DOHH2 (cell line): ENCODE results near the gene PRXL2A.

ENCODE experiments used
- H3F3A ChIP-seq: fragments of 200-600 bp; sonication (generic), shearing (Covaris generic); 2 replicates; pipeline ENCODE4 v1.6.0; 2016; ENCODE audit warnings: antibody characterized with exemption, mild to moderate bottlenecking; ENCODE audit not compliant: control insufficient read depth, insufficient read depth
- H3K27ac ChIP-seq: fragments of 200-600 bp; sonication (generic); 2 replicates; pipeline ENCODE4 v1.5.1; 2014; ENCODE audit warnings: low read depth, mild to moderate bottlenecking, low read length, moderate library complexity
- H3K27me3 ChIP-seq: fragments of 200-600 bp; sonication (generic); 2 replicates; pipeline ENCODE4 v1.6.1; 2014; ENCODE audit warnings: mild to moderate bottlenecking, low read length, mixed read lengths; ENCODE audit not compliant: control insufficient read depth
- H3K36me3 ChIP-seq: fragments of 200-600 bp; sonication (generic); 2 replicates; pipeline ENCODE4 v1.6.1; 2014; ENCODE audit warnings: mild to moderate bottlenecking, low read length, moderate library complexity, mixed read lengths; ENCODE audit not compliant: control insufficient read depth
- H3K4me1 ChIP-seq: fragments of 200-600 bp; sonication (generic); 2 replicates; pipeline ENCODE4 v1.6.1; 2014; ENCODE audit warnings: mild to moderate bottlenecking, low read length, mixed read lengths; ENCODE audit not compliant: control insufficient read depth
- H3K4me2 ChIP-seq: fragments of 200-600 bp; sonication (generic); 2 replicates; pipeline ENCODE4 v1.6.0; 2014; ENCODE audit warnings: mild to moderate bottlenecking, low read length, moderate library complexity
- H3K4me3 ChIP-seq: fragments of 200-600 bp; sonication (generic); 2 replicates; pipeline ENCODE4 v1.5.1; 2014; ENCODE audit warnings: mild to moderate bottlenecking, low read length, mixed read lengths
- H3K79me2 ChIP-seq: fragments of 200-600 bp; sonication (generic); 2 replicates; pipeline ENCODE4 v1.6.1; 2014; ENCODE audit warnings: mild to moderate bottlenecking, low read length, mixed read lengths; ENCODE audit not compliant: control insufficient read depth
- H3K9me2 ChIP-seq: fragments of 200-600 bp; sonication (generic); replicated peaks from 2 replicates; pipeline ENCODE4 v1.6.1; 2014; ENCODE audit warnings: mild to moderate bottlenecking, low read length, mixed read lengths; ENCODE audit not compliant: control insufficient read depth
- H3K9me3 ChIP-seq: fragments of 200-600 bp; sonication (generic); 2 replicates; pipeline ENCODE4 v1.6.1; 2014; ENCODE audit warnings: antibody characterized with exemption, low read length, mixed read lengths; ENCODE audit not compliant: control insufficient read depth, insufficient read depth
- H4K20me1 ChIP-seq: fragments of 200-600 bp; sonication (generic); 2 replicates; pipeline ENCODE4 v1.6.0; 2014; ENCODE audit warnings: low read depth, mild to moderate bottlenecking, antibody characterized with exemption, low read length, moderate library complexity; ENCODE audit not compliant: control insufficient read depth, insufficient read depth
- CTCF ChIP-seq: fragments of 200-600 bp; sonication (generic); IDR thresholded peaks from one replicate; pipeline ENCODE4 v1.5.1; 2014; ENCODE audit warnings: antibody characterized with exemption, mild to moderate bottlenecking, low read depth, low read length; ENCODE audit not compliant: poor library complexity, severe bottlenecking
- EZH2phosphoT487 ChIP-seq: fragments of 200-600 bp; sonication (generic); IDR thresholded peaks from 2 replicates; pipeline ENCODE4 v1.6.1; 2017; ENCODE audit warnings: borderline replicate concordance, mild to moderate bottlenecking, antibody characterized with exemption, low read length, moderate library complexity, mixed read lengths

PRXL2A gene

DNA sequence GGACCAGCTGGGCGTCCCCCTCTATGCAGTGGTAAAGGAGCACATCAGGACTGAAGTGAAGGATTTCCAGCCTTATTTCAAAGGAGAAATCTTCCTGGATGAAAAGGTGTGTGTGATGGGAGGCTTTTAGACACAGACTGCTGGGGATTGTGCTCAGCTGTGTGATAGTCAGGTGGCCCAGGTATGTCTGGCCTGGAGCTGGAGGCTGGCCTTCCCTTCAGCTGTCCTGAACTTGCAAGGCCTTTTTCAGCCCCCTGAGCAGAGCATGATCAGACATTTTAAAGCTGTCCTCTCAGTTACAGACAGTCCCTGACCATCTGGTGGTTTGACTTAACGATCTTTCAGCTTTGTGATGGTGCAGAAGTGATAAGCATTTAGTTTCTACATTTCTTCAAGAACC, 17.6 kb downstream of the PRXL2A start:
- no peak overlapping the region for H3K4me2 ChIP-seq
- H3K27ac ChIP-seq: no peak overlapping the region
- no peaks in the 10 kb centered on the region for H3K79me2 ChIP-seq
- no peak overlapping the region for H3K4me3 ChIP-seq
- no peaks in the 10 kb centered on the region for H3K27me3 ChIP-seq
- H3K4me1 ChIP-seq: peaks cover 21% of the 10 kb centered on the region
- H3K9me3 ChIP-seq: no peaks in the 10 kb centered on the region
- no peaks in the 10 kb centered on the region for H3F3A ChIP-seq
- H3K36me3 ChIP-seq: peaks cover 10% of the 10 kb centered on the region
- TF ChIP-seq CTCF: no peak
- no peak for TF ChIP-seq EZH2phosphoT487
- H4K20me1 ChIP-seq: no peaks in the 10 kb centered on the region
- no peaks in the 10 kb centered on the region for H3K9me2 ChIP-seq

DNA sequence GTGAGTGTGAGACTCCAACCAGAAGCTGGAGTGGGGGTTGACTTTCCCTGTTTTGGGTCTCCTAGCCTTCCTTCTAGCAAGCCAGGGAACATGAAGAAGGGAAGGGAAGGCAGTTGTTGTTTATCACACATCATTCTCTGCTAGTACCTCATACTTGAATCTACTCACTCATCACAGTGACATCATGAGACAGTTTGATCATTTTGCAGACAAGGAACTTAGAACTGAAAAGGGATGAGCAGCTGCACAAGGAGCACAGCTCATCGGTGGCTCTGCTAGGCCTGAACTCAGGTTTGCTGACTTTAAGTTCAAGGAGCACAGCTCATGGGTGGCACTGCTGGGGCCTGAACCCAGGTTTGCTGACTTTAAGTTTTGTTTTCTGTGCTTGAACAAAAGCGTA, 19.2 kb downstream of the PRXL2A start:
- no peaks in the 10 kb centered on the region for H3K27me3 ChIP-seq
- no peak overlapping the region for H3K4me2 ChIP-seq
- no peaks in the 10 kb centered on the region for H3K9me3 ChIP-seq
- no peaks in the 10 kb centered on the region for H3K9me2 ChIP-seq
- peaks cover 4% of the 10 kb centered on the region for H3K4me1 ChIP-seq
- no peaks in the 10 kb centered on the region for H3K79me2 ChIP-seq
- no peak for TF ChIP-seq EZH2phosphoT487
- no peak for TF ChIP-seq CTCF
- H4K20me1 ChIP-seq: no peaks in the 10 kb centered on the region
- peaks cover 6% of the 10 kb centered on the region for H3K36me3 ChIP-seq
- no peaks in the 10 kb centered on the region for H3F3A ChIP-seq
- H3K4me3 ChIP-seq: no peak overlapping the region
- no peak overlapping the region for H3K27ac ChIP-seq

GRCh38 chr10:80429521-80429973, 21.2 kb downstream of the PRXL2A start:
- H3K36me3 ChIP-seq: no peaks in the 10 kb centered on the region; the same call in 1 of the 2 replicates
- no peaks in the 10 kb centered on the region for H3K79me2 ChIP-seq
- no peaks in the 10 kb centered on the region for H3K27me3 ChIP-seq
- H3F3A ChIP-seq: no peaks in the 10 kb centered on the region
- H3K4me2 ChIP-seq: no peak overlapping the region
- H3K9me3 ChIP-seq: no peaks in the 10 kb centered on the region
- TF ChIP-seq CTCF (no peak), EZH2phosphoT487 (no peak)
- no peaks in the 10 kb centered on the region for H3K4me1 ChIP-seq
- no peak overlapping the region for H3K4me3 ChIP-seq
- no peaks in the 10 kb centered on the region for H4K20me1 ChIP-seq
- H3K27ac ChIP-seq: no peak overlapping the region
- H3K9me2 ChIP-seq: no peaks in the 10 kb centered on the region
